ENCODE data around the gene TRA2B.

Gene TRA2B

GRCh38 chr3:185950728-185951127, 12.9 kb upstream of the TRA2B start:
- DNase-seq (ENCODE audit: low spot score) = no peak

GRCh38 chr3:185949515-185949914, 11.7 kb upstream of the TRA2B start:
- no peak for DNase-seq (ENCODE audit: low spot score)

GRCh38 chr3:185948292-185948691, 10.5 kb upstream of the TRA2B start:
- no peak for DNase-seq (ENCODE audit: low spot score)

GRCh38 chr3:185943760-185944106, 5.9 kb upstream of the TRA2B start:
- DNase-seq (ENCODE audit: low spot score) = no peak

GRCh38 chr3:185942907-185943759, 5.3 kb upstream of the TRA2B start:
- peak; percentile 89 for DNase-seq (ENCODE audit: low spot score)

GRCh38 chr3:185942396-185942795, 4.6 kb upstream of the TRA2B start:
- DNase-seq (ENCODE audit: low spot score) = no peak

- no peak for DNase-seq (ENCODE audit: low spot score)
Observed at GRCh38 chr3:185940951-185941350, 3.1 kb upstream of the TRA2B start.

- DNase-seq (ENCODE audit: low spot score) = no peak
Observed at GRCh38 chr3:185939721-185940120, 1.9 kb upstream of the TRA2B start.

- DNase-seq (ENCODE audit: low spot score) = peak; percentile 85
Observed at GRCh38 chr3:185936814-185937688, 763 bp downstream of the TRA2B start.

GRCh38 chr3:185936273-185936629, 1.6 kb downstream of the TRA2B start:
- no peak for DNase-seq (ENCODE audit: low spot score)

- no peak for DNase-seq (ENCODE audit: low spot score)
Observed at GRCh38 chr3:185935465-185936272, 2.1 kb downstream of the TRA2B start.

GRCh38 chr3:185934767-185935464, 2.9 kb downstream of the TRA2B start:
- DNase-seq (ENCODE audit: low spot score) = no peak

- no peak for DNase-seq (ENCODE audit: low spot score)
Observed at GRCh38 chr3:185934174-185934557, 3.6 kb downstream of the TRA2B start.

GRCh38 chr3:185933374-185934173, 4.2 kb downstream of the TRA2B start:
- no peak for DNase-seq (ENCODE audit: low spot score)

GRCh38 chr3:185931777-185932612, 5.8 kb downstream of the TRA2B start:
- no peak for DNase-seq (ENCODE audit: low spot score)

- no peak for DNase-seq (ENCODE audit: low spot score)
Observed at GRCh38 chr3:185930393-185931107, 7.3 kb downstream of the TRA2B start.

GRCh38 chr3:185929192-185930151, 8.3 kb downstream of the TRA2B start:
- no peak for DNase-seq (ENCODE audit: low spot score)

- no peak for DNase-seq (ENCODE audit: low spot score)
Observed at GRCh38 chr3:185928496-185928895, 9.3 kb downstream of the TRA2B start.

Data from CD4-positive, alpha-beta T cell treated with Interleukin-2 at 100 ng/mL for 4 hours (primary cell).